Measurements from ENCODE around the gene HNRNPK. TPM values are rescaled to one million over a fixed set of nuclear protein-coding genes. Genes with fewer than 3 reads are reported as not detected.

HNRNPK gene
- total RNA-seq, 2 donors from 2014 or later = 273 to 345 TPM

DNA sequence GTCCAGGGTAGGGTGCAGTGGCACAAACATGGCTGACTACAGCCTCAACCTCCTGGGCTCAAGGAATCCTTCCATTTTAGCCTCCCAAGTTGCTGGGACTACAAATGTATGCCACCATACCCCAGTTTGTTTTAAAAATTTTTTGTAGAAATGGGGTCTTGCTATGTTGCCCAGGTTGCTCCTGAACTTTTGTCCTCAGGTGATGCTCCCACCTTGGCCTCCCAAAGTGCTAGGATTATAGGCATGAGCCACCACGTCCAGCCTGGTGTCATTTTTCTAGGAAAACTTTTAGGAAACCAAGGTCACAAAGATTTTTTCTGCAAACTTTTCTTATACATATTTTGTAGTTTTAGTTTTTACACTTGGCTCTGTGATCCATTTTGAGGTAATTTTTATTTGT lies 11.3 kb upstream of the HNRNPK start:
- no peaks in the 10 kb centered on the region for H3K36me3 ChIP-seq
- TF ChIP-seq CTCF (IDR thresholded peaks at IDR 0.05) = no peak
- DNase-seq (ENCODE audit: low spot score) = no peak

GRCh38 chr9:83988411-83988810 lies 8.4 kb upstream of the HNRNPK start:
- H3K27ac ChIP-seq = no peak overlapping the region
- no peak for DNase-seq (ENCODE audit: low spot score)
- no peaks in the 10 kb centered on the region for H3K9me3 ChIP-seq
- no peak overlapping the region for H3K4me3 ChIP-seq
- TF ChIP-seq CTCF (IDR thresholded peaks at IDR 0.05) = no peak
- no peaks in the 10 kb centered on the region for H3K36me3 ChIP-seq
- no peaks in the 10 kb centered on the region for H3K27me3 ChIP-seq
- no peaks in the 10 kb centered on the region for H3K4me1 ChIP-seq

More for the DNA sequence above, 11.3 kb upstream of the HNRNPK start:
- no peaks in the 10 kb centered on the region for H3K27me3 ChIP-seq
- H3K27ac ChIP-seq = no peak overlapping the region
- H3K9me3 ChIP-seq = no peaks in the 10 kb centered on the region
- H3K4me3 ChIP-seq = no peak overlapping the region
- H3K4me1 ChIP-seq = no peaks in the 10 kb centered on the region

GRCh38 chr9:83987402-83987791 lies 7.4 kb upstream of the HNRNPK start:
- no peak for TF ChIP-seq CTCF (IDR thresholded peaks at IDR 0.05)
- no peak for DNase-seq (ENCODE audit: low spot score)
- no peak overlapping the region for H3K4me3 ChIP-seq
- no peaks in the 10 kb centered on the region for H3K9me3 ChIP-seq
- no peaks in the 10 kb centered on the region for H3K4me1 ChIP-seq
- H3K27me3 ChIP-seq = no peaks in the 10 kb centered on the region
- no peaks in the 10 kb centered on the region for H3K36me3 ChIP-seq
- H3K27ac ChIP-seq = no peak overlapping the region

GRCh38 chr9:83986765-83987401 lies 6.9 kb upstream of the HNRNPK start:
- DNase-seq (ENCODE audit: low spot score) = no peak
- Histone ChIP-seq H3K4me1 (peaks cover 0 to 1% of the 10 kb centered on the region in 2 donors), H3K4me3 (no peak overlapping the region), H3K27me3 (no peaks in the 10 kb centered on the region), H3K27ac (no peak overlapping the region), H3K9me3 (no peaks in the 10 kb centered on the region), H3K36me3 (no peaks in the 10 kb centered on the region)
- TF ChIP-seq CTCF (IDR thresholded peaks at IDR 0.05) = no peak

GRCh38 chr9:83986195-83986594 lies 6.2 kb upstream of the HNRNPK start:
- Histone ChIP-seq H3K27ac (no peak overlapping the region), H3K27me3 (no peaks in the 10 kb centered on the region), H3K4me1 (peaks cover 0 to 7% of the 10 kb centered on the region in 2 donors), H3K4me3 (no peak overlapping the region), H3K9me3 (no peaks in the 10 kb centered on the region), H3K36me3 (no peaks in the 10 kb centered on the region)
- TF ChIP-seq CTCF (IDR thresholded peaks at IDR 0.05) = no peak
- DNase-seq (ENCODE audit: low spot score) = no peak
